PC-3 (cell line): ENCODE measurements around the gene POMT2.

ENCODE experiments used
- CTCF ChIP-seq: fragments of 300-600 bp; sonication (generic); conservative IDR thresholded peaks from 2 replicates; pipeline ENCODE4 v1.5.1; 2017; ENCODE audit warnings: antibody characterized with exemption, low read depth, mild to moderate bottlenecking, low read length
- EZH2 ChIP-seq: fragments of 300-600 bp; sonication (generic); IDR thresholded peaks from one replicate; pipeline ENCODE4 v1.6.1; 2017; ENCODE audit warnings: antibody characterized with exemption, mild to moderate bottlenecking, low read length; ENCODE audit not compliant: unreplicated experiment
- EZH2phosphoT487 ChIP-seq: fragments of 300-600 bp; sonication (generic); IDR thresholded peaks from 2 replicates; pipeline ENCODE4 v1.6.1; 2018; ENCODE audit warnings: mild to moderate bottlenecking, antibody characterized with exemption, low read length, borderline replicate concordance

GRCh38 chr14:77256694-77257093 lies 64.0 kb downstream of the POMT2 start:
- TF ChIP-seq CTCF (no peak), EZH2phosphoT487 (no peak), EZH2 (no peak)
